Mesenchymal stem cell (in vitro differentiated cells and primary cell): Measurements from ENCODE around the gene SUSD4. TPM values are rescaled to one million over a fixed set of nuclear protein-coding genes. Genes with fewer than 3 reads are reported as not detected.

Experiments
- DNase-seq: peaks from one replicate; pipeline ENCODE4 v3.0.0-alpha.2; 2013
- H2AFZ ChIP-seq: one replicate; pipeline ENCODE4 v1.6.1; 2013; ENCODE audit warnings: low read depth, mild to moderate bottlenecking, control low read depth, inconsistent platforms, low read length, moderate library complexity
- H2AK5ac ChIP-seq: 2 replicates; pipeline ENCODE4 v1.6.1; 2013; ENCODE audit warnings: low read length, moderate library complexity, mild to moderate bottlenecking, inconsistent platforms; ENCODE audit not compliant: severe bottlenecking
- H2BK120ac ChIP-seq: one replicate; pipeline ENCODE4 v1.6.1; 2013; ENCODE audit warnings: low read depth, mild to moderate bottlenecking, inconsistent platforms, low read length, moderate library complexity
- H2BK12ac ChIP-seq, 2 experiments: one replicate each; pipeline ENCODE4 v1.6.1; 2013; ENCODE audit warnings: inconsistent platforms in 2 of 2, low read length in 2 of 2, mild to moderate bottlenecking in 2 of 2, moderate library complexity in 2 of 2, control low read depth in 1 of 2
- H2BK15ac ChIP-seq: one replicate; pipeline ENCODE4 v1.6.1; 2013; ENCODE audit warnings: mild to moderate bottlenecking, low read depth, inconsistent platforms; ENCODE audit not compliant: poor library complexity, severe bottlenecking
- H2BK5ac ChIP-seq: 2 replicates; pipeline ENCODE4 v1.6.1; 2013; ENCODE audit warnings: low read depth, mild to moderate bottlenecking, low read length, control low read depth, inconsistent platforms; ENCODE audit not compliant: poor library complexity, severe bottlenecking
- H3K14ac ChIP-seq, 2 experiments: one replicate each; pipeline ENCODE4 v1.6.1; 2013; ENCODE audit warnings: inconsistent platforms in 2 of 2, low read length in 2 of 2, control low read depth in 1 of 2, mild to moderate bottlenecking in 1 of 2, moderate library complexity in 1 of 2
- H3K18ac ChIP-seq, 2 experiments: one replicate each; pipeline ENCODE4 v1.6.1; 2013; ENCODE audit warnings: inconsistent platforms in 2 of 2, low read length in 2 of 2, control low read depth in 1 of 2, low read depth in 1 of 2, mild to moderate bottlenecking in 1 of 2
- H3K23ac ChIP-seq, 2 experiments: one replicate each; pipeline ENCODE4 v1.6.1; 2013; ENCODE audit warnings: inconsistent platforms in 2 of 2, low read length in 2 of 2, mild to moderate bottlenecking in 2 of 2, moderate library complexity in 2 of 2, control low read depth in 1 of 2
- H3K27ac ChIP-seq: 2 replicates; pipeline ENCODE4 v1.5.1; 2013; ENCODE audit warnings: mild to moderate bottlenecking, moderate library complexity, low read length, control low read depth, inconsistent platforms; ENCODE audit not compliant: poor library complexity, severe bottlenecking
- H3K27me3 ChIP-seq, 2 experiments: 2 replicates each; pipeline versions ENCODE4 v1.6.1 to v1.7.0; 2013; ENCODE audit warnings: low read length in 2 of 2, mild to moderate bottlenecking in 2 of 2, moderate library complexity in 2 of 2, control low read depth in 1 of 2, inconsistent platforms in 1 of 2; ENCODE audit not compliant: control insufficient read depth in 1 of 2, insufficient read depth in 1 of 2
- H3K36me3 ChIP-seq, 2 experiments: 2 replicates each; pipeline versions ENCODE4 v1.6.1 to v1.7.0; 2013; ENCODE audit warnings: low read length in 2 of 2, control low read depth in 1 of 2, inconsistent platforms in 1 of 2, low read depth in 1 of 2, mild to moderate bottlenecking in 1 of 2; ENCODE audit not compliant: insufficient read depth in 2 of 2, control insufficient read depth in 1 of 2
- H3K4ac ChIP-seq, 2 experiments: one replicate each; pipeline ENCODE4 v1.6.1; 2013; ENCODE audit warnings: inconsistent platforms in 2 of 2, low read length in 2 of 2, mild to moderate bottlenecking in 2 of 2, moderate library complexity in 2 of 2, control low read depth in 1 of 2, low read depth in 1 of 2
- H3K4me1 ChIP-seq: 2 replicates; pipeline ENCODE4 v1.6.1; 2013; ENCODE audit warnings: low read depth, low read length, control low read depth; ENCODE audit not compliant: control insufficient read depth, insufficient read depth
- H3K4me2 ChIP-seq: 2 replicates; pipeline ENCODE4 v1.6.1; 2013; ENCODE audit warnings: low read length, mild to moderate bottlenecking, inconsistent platforms; ENCODE audit not compliant: poor library complexity, severe bottlenecking
- H3K4me3 ChIP-seq, 2 experiments: 2 replicates each; pipeline versions ENCODE4 v1.5.1 to v1.7.0; 2013; ENCODE audit warnings: low read length in 2 of 2, mild to moderate bottlenecking in 2 of 2, control low read depth in 1 of 2, low read depth in 1 of 2; ENCODE audit not compliant: insufficient read depth in 1 of 2
- H3K79me1 ChIP-seq: replicated peaks from 2 replicates; pipeline ENCODE4 v1.6.1; 2013; ENCODE audit warnings: mild to moderate bottlenecking, control low read depth, low read length, inconsistent platforms; ENCODE audit not compliant: poor library complexity, severe bottlenecking
- H3K9ac ChIP-seq: 2 replicates; pipeline ENCODE4 v1.7.0; 2013; ENCODE audit warnings: mild to moderate bottlenecking, low read length, moderate library complexity
- H3K9me3 ChIP-seq: 2 replicates; pipeline ENCODE4 v1.7.0; 2013; ENCODE audit warnings: mild to moderate bottlenecking, low read length; ENCODE audit not compliant: control insufficient read depth
- H4K8ac ChIP-seq: one replicate; pipeline ENCODE4 v1.6.1; 2013; ENCODE audit warnings: inconsistent platforms, mild to moderate bottlenecking, low read length, moderate library complexity
- H4K91ac ChIP-seq: one replicate; pipeline ENCODE4 v1.6.1; 2013; ENCODE audit warnings: mild to moderate bottlenecking, low read length, inconsistent platforms
- WGBS: methylation state at CpG from one replicate; pipeline ENCODE4 v1.1.7; 2013; ENCODE audit warnings: mixed read lengths; 5-methylcytosine and 5-hydroxymethylcytosine counted together
- polyA plus RNA-seq, 2 experiments: library from polyadenylated mRNA; stranded (reverse); fragments of 200-250 nt; gene quantifications; one replicate each; pipeline ENCODE4 v1.2.3, GENCODE V29; 2013

Gene SUSD4
- polyA plus RNA-seq (2013, experiment 1 of 2), result 0.01 TPM
- polyA plus RNA-seq (2013, experiment 2 of 2), result not detected

- peaks cover 20% of the 10 kb centered on the region for H3K4me1 ChIP-seq
- no peaks in the 10 kb centered on the region for H3K9me3 ChIP-seq
- peak within 1 kb of the TSS; percentile 51 to 58 for H3K4me3 ChIP-seq
- H3K23ac ChIP-seq, result peak within 1 kb of the TSS in 1 of 2 experiments; percentile 27
- no peak within 1 kb of the TSS for H3K4ac ChIP-seq
- H2BK5ac ChIP-seq, result no peak within 1 kb of the TSS
- no peak within 1 kb of the TSS for H3K27ac ChIP-seq
- no peak within 1 kb of the TSS for H3K18ac ChIP-seq
- no peak within 1 kb of the TSS for H2BK12ac ChIP-seq
- peak within 1 kb of the TSS; percentile 69 for H2AFZ ChIP-seq
- no peak within 1 kb of the TSS for H2AK5ac ChIP-seq
- H3K4me2 ChIP-seq, result peak within 1 kb of the TSS; percentile 80
- no peak within 1 kb of the TSS for H3K9ac ChIP-seq
- no peak within 1 kb of the TSS for H2BK15ac ChIP-seq
- DNase-seq, result peak; percentile 1
- H3K14ac ChIP-seq, result no peak within 1 kb of the TSS
- H2BK120ac ChIP-seq, result no peak within 1 kb of the TSS
- H4K91ac ChIP-seq, result no peak within 1 kb of the TSS
- no peak within 1 kb of the TSS for H4K8ac ChIP-seq
- H3K27me3 ChIP-seq, result peaks cover 58 to 65% of the 10 kb centered on the region in 2 experiments
- H3K36me3 ChIP-seq, result no peaks in the 10 kb centered on the region
- no peaks in the 10 kb centered on the region for H3K79me1 ChIP-seq
- under 1% methylated on average over 27 of the region's 111 CpGs for WGBS
Measured at GRCh38 chr1:223363856-223364684, at the start of gene SUSD4. TSS of gene SUSD4 (minus strand) at chr1:223364176. CDS start at chr1:223363425, 751 bp downstream.

DNA sequence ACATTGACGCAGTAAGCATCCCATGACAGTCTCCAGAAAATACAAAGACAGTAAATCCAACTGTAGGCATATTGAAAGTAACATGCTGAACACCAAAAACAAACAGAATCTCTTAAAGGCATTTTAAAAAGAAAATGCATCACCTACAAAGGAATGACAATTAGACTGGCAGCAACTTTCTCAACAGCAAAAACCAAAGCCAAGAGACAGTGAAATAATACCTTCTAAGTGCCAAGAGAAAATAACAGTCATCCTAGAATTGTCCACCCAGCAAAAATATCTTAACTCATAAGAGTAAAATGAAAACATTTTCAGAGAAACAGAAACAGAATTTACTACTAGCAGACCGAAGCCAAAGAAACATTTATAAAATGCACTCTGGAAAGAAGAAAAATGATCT is 49.2 kb upstream of the SUSD4 start:
- DNase-seq, result no peak
- 88% methylated on average over 1 of the region's 2 CpGs for WGBS

DNA sequence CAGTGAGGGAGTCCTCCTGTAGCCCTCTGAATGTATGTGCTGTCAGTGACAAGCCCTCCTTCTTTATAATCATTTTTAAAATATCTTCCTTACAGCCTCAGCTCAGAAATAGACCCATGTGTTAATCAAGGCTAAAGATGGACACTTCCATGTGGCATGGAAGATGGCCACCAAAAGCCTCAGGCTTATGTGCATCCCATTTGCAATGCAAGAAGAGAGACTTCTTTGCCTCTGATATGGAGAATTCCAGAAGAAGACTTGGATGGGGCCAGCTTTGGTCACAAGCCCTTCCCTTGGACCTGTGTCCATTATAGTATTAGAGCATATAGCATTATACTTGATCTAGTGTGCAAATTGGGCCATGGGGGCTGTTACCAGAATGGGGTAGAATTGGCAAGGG is 47.7 kb upstream of the SUSD4 start:
- Histone ChIP-seq H2AK5ac (peak overlapping the region; percentile 95), H4K8ac (no peak overlapping the region), H2BK5ac (peak overlapping the region; percentile 39), H3K9me3 (no peaks in the 10 kb centered on the region), H2BK12ac (no peak overlapping the region), H3K4me1 (peaks cover 5% of the 10 kb centered on the region), H3K79me1 (no peaks in the 10 kb centered on the region), H3K14ac (no peak overlapping the region), H3K27ac (peak overlapping the region; percentile 91), H3K4me3 (no peak overlapping the region), H2BK15ac (no peak overlapping the region), H3K18ac (peak overlapping the region in 1 of 2 experiments; percentile 12), H4K91ac (no peak overlapping the region), H3K9ac (no peak overlapping the region), H3K23ac (no peak overlapping the region), H3K36me3 (no peaks in the 10 kb centered on the region), H3K4me2 (no peak overlapping the region), H3K4ac (no peak overlapping the region), H2AFZ (peak overlapping the region; percentile 14), H3K27me3 (no peaks in the 10 kb centered on the region), H2BK120ac (no peak overlapping the region)
- DNase-seq, result no peak

More for the DNA sequence above, 49.2 kb upstream of the SUSD4 start:
- Histone ChIP-seq H4K8ac (no peak overlapping the region), H2AFZ (no peak overlapping the region), H3K4me1 (peaks cover 11% of the 10 kb centered on the region), H2BK12ac (no peak overlapping the region), H2BK120ac (no peak overlapping the region), H2BK15ac (no peak overlapping the region), H3K23ac (no peak overlapping the region), H3K36me3 (no peaks in the 10 kb centered on the region), H3K79me1 (no peaks in the 10 kb centered on the region), H3K18ac (no peak overlapping the region), H2AK5ac (no peak overlapping the region), H3K27me3 (no peaks in the 10 kb centered on the region), H3K14ac (no peak overlapping the region), H4K91ac (no peak overlapping the region), H3K9me3 (no peaks in the 10 kb centered on the region), H2BK5ac (no peak overlapping the region), H3K4me2 (no peak overlapping the region), H3K27ac (no peak overlapping the region), H3K9ac (peak overlapping the region; percentile 32), H3K4me3 (no peak overlapping the region), H3K4ac (no peak overlapping the region)

- Histone ChIP-seq H2BK5ac (no peak overlapping the region), H3K23ac (no peak overlapping the region), H3K4me1 (peaks cover 5% of the 10 kb centered on the region), H4K91ac (no peak overlapping the region), H3K14ac (no peak overlapping the region), H3K4me2 (no peak overlapping the region), H3K9me3 (no peaks in the 10 kb centered on the region), H2AK5ac (peak overlapping the region; percentile 95), H3K4ac (no peak overlapping the region), H3K27me3 (no peaks in the 10 kb centered on the region), H2BK120ac (no peak overlapping the region), H3K9ac (peak overlapping the region; percentile 32), H2BK12ac (no peak overlapping the region), H2AFZ (no peak overlapping the region), H3K79me1 (no peaks in the 10 kb centered on the region), H3K36me3 (no peaks in the 10 kb centered on the region), H4K8ac (no peak overlapping the region), H3K27ac (peak overlapping the region; percentile 91), H3K18ac (no peak overlapping the region), H2BK15ac (no peak overlapping the region), H3K4me3 (no peak overlapping the region)
- 15% methylated on average over 2 of the region's 2 CpGs for WGBS
- DNase-seq, result peak; percentile 73
Measured at GRCh38 chr1:223411309-223411708, 47.3 kb upstream of the SUSD4 start.
